ENCODE results near the gene LDHD.

DNA sequence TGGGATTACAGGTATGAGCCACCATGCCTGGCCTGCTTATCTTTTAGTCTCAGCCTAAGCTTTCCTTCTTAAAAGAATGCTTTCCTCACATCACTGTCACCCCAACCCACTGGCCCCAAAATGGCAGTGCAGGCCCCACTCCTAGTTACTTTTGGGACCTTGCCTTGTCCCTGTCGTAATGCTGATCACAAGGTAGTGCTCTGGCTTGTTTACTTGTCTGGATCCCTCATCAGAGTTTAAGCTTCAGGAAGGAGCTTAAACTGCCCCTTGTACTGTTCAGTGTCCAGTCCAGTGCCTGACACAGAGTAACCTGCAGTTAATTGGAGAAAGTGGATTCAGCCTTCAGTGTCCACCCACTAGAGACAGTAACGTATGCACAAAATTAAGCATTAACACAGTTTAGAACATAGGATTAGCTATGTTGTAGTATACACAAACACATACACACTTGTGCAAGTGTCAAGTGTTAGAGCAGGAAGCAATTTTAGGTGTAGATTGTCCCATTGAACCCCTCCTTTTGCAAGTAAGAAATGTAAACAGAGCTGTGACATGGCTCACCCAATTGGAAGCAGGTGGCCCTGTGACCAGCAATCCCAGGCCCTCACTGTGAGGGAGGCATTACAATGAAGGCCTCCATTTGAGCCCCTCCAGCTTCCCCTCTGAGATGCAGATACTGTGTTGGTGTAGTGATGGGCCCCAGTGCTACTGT is 44.2 kb downstream of the LDHD start:
- TF ChIP-seq, protein P1, sequence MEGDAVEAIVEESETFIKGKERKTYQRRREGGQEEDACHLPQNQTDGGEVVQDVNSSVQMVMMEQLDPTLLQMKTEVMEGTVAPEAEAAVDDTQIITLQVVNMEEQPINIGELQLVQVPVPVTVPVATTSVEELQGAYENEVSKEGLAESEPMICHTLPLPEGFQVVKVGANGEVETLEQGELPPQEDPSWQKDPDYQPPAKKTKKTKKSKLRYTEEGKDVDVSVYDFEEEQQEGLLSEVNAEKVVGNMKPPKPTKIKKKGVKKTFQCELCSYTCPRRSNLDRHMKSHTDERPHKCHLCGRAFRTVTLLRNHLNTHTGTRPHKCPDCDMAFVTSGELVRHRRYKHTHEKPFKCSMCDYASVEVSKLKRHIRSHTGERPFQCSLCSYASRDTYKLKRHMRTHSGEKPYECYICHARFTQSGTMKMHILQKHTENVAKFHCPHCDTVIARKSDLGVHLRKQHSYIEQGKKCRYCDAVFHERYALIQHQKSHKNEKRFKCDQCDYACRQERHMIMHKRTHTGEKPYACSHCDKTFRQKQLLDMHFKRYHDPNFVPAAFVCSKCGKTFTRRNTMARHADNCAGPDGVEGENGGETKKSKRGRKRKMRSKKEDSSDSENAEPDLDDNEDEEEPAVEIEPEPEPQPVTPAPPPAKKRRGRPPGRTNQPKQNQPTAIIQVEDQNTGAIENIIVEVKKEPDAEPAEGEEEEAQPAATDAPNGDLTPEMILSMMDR (IDR thresholded peaks at IDR 0.05), result no peak
- TF ChIP-seq ZFX (IDR thresholded peaks at IDR 0.05; ENCODE audit: borderline replicate concordance), result no peak

All from 22Rv1 (cell line).